Measurements from ENCODE around the gene CCDC148.

DNA sequence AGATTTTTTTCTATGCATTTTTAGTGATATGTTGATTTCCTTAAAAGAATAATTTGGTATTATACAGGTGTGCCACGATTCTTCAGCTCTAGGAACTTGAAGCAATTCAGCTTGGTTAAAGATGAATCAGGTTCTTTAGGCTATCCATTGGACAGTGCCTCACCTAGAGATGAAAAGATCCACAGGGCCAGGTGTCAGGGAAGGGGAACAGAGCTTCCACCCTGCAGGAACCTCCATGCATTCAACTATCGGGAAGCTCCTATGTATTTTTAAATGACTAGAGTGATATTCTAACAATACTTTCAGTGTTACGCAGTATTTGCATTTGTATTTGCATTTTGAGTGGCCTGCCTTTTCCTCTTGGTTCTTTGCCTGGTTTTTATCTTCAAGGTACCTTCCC, 40.4 kb upstream of the CCDC148 start:
- no peak for TF ChIP-seq CTCF (IDR thresholded peaks at IDR 0.05)
- TF ChIP-seq EZH2 (IDR thresholded peaks at IDR 0.05; ENCODE audit: borderline replicate concordance, insufficient read depth, low read depth, low read length, poor library complexity, severe bottlenecking): no peak
